Astrocyte (in vitro differentiated cells and primary cell): ENCODE data around the gene CEP20. TPM values are rescaled to one million over a fixed set of nuclear protein-coding genes. Genes with fewer than 3 reads are reported as not detected.

Source experiments
- DNase-seq: peaks from one replicate; pipeline ENCODE4 v3.0.0-alpha.2; 2010; ENCODE audit warnings: low read depth
- FAIRE-seq: peaks from 2 replicates; lab custom pipeline; 2011; peaks lifted over from hg19 to GRCh38; lab: Jason Lieb, UNC
- H2AFZ ChIP-seq: 2 replicates; pipeline ENCODE4 v1.6.0; 2012; ENCODE audit warnings: low read depth, low read length, inconsistent platforms
- H3K27ac ChIP-seq: 2 replicates; pipeline ENCODE4 v1.5.1; 2011; ENCODE audit warnings: low read depth, low read length, inconsistent platforms
- H3K27me3 ChIP-seq: 2 replicates; pipeline ENCODE4 v1.6.0; 2011; ENCODE audit warnings: low read length, inconsistent platforms; ENCODE audit not compliant: insufficient read depth
- H3K36me3 ChIP-seq: 2 replicates; pipeline ENCODE4 v1.5.1; 2011; ENCODE audit warnings: low read length, inconsistent platforms; ENCODE audit not compliant: insufficient read depth
- H3K4me1 ChIP-seq: 2 replicates; pipeline ENCODE4 v1.5.1; 2011; ENCODE audit warnings: low read length, inconsistent platforms; ENCODE audit not compliant: insufficient read depth
- H3K4me2 ChIP-seq: 2 replicates; pipeline ENCODE4 v1.6.0; 2012; ENCODE audit warnings: low read length, inconsistent platforms
- H3K4me3 ChIP-seq: 2 replicates; pipeline ENCODE4 v1.5.1; 2011; ENCODE audit warnings: low read depth, mild to moderate bottlenecking, low read length, inconsistent platforms; ENCODE audit not compliant: insufficient read depth
- H3K79me2 ChIP-seq: 2 replicates; pipeline ENCODE4 v1.6.0; 2012; ENCODE audit warnings: mild to moderate bottlenecking, low read length, inconsistent platforms; ENCODE audit not compliant: insufficient read depth
- H3K9ac ChIP-seq: 2 replicates; pipeline ENCODE4 v1.6.0; 2012; ENCODE audit warnings: mild to moderate bottlenecking, low read length, inconsistent platforms
- H3K9me3 ChIP-seq: 2 replicates; pipeline ENCODE4 v1.5.1; 2012; ENCODE audit warnings: low read depth, mild to moderate bottlenecking, low read length, inconsistent platforms; ENCODE audit not compliant: insufficient read depth
- H4K20me1 ChIP-seq: 2 replicates; pipeline ENCODE4 v1.6.0; 2012; ENCODE audit warnings: low read length, inconsistent platforms; ENCODE audit not compliant: insufficient read depth
- H3K27ac Mint-ChIP-seq: one replicate; pipeline ENCODE4 v1.8.0; 2021; ENCODE audit warnings: mild to moderate bottlenecking, mixed read lengths; ENCODE audit not compliant: unreplicated experiment
- H3K27me3 Mint-ChIP-seq: one replicate; pipeline ENCODE4 v1.8.0; 2021; ENCODE audit warnings: low read depth, mixed read lengths; ENCODE audit not compliant: unreplicated experiment
- H3K36me3 Mint-ChIP-seq: one replicate; pipeline ENCODE4 v1.8.0; 2021; ENCODE audit warnings: low read depth, mixed read lengths; ENCODE audit not compliant: unreplicated experiment
- H3K4me1 Mint-ChIP-seq: one replicate; pipeline ENCODE4 v1.8.0; 2021; ENCODE audit warnings: low read depth, mixed read lengths; ENCODE audit not compliant: unreplicated experiment
- H3K4me3 Mint-ChIP-seq: one replicate; pipeline ENCODE4 v1.8.0; 2021; ENCODE audit warnings: mild to moderate bottlenecking, moderate library complexity, mixed read lengths; ENCODE audit not compliant: unreplicated experiment
- H3K9me3 Mint-ChIP-seq: one replicate; pipeline ENCODE4 v1.8.0; 2021; ENCODE audit warnings: mild to moderate bottlenecking, mixed read lengths; ENCODE audit not compliant: unreplicated experiment
- CTCF ChIP-seq: IDR thresholded peaks from 2 replicates; pipeline ENCODE4 v1.5.1; 2011; ENCODE audit warnings: low read depth, mild to moderate bottlenecking, inconsistent platforms, low read length, moderate library complexity; ENCODE audit not compliant: insufficient read depth
- EZH2 ChIP-seq: IDR thresholded peaks from 2 replicates; pipeline ENCODE4 v1.6.1; 2012; ENCODE audit warnings: mild to moderate bottlenecking, low read length, inconsistent platforms; ENCODE audit not compliant: insufficient read depth
- total RNA-seq: library from RNA; stranded (reverse); gene quantifications from 2 replicates; pipeline ENCODE4 v1.2.1, GENCODE V29; 2021

CEP20 gene
- total RNA-seq, 1 donor from 2014 or later = 27.5 TPM

GRCh38 chr16:15816228-15816627, 72.2 kb downstream of the CEP20 start:
- Mint-ChIP-seq H3K27me3 (peaks cover 2% of the 10 kb centered on the region), H3K36me3 (no peaks in the 10 kb centered on the region), H3K4me3 (no peak overlapping the region), H3K27ac (no peak overlapping the region), H3K9me3 (peaks cover 16% of the 10 kb centered on the region), H3K4me1 (peaks cover 4% of the 10 kb centered on the region)
- Histone ChIP-seq H2AFZ (no peak overlapping the region), H4K20me1 (no peaks in the 10 kb centered on the region), H3K9me3 (peaks cover 5% of the 10 kb centered on the region), H3K36me3 (no peaks in the 10 kb centered on the region), H3K79me2 (no peaks in the 10 kb centered on the region), H3K4me2 (no peak overlapping the region), H3K4me1 (peaks cover 8% of the 10 kb centered on the region), H3K27ac (no peak overlapping the region), H3K27me3 (peaks cover 22% of the 10 kb centered on the region), H3K4me3 (no peak overlapping the region), H3K9ac (no peak overlapping the region)
- no peak for DNase-seq
- TF ChIP-seq CTCF (no peak), EZH2 (no peak)
- no peak for FAIRE-seq

Other genes starting within 250 kb of the CEP20 start
- 46.0 and 47.4 TPM in 2 replicates for gene MARF1, start 245.4 kb downstream of the CEP20 start, total RNA-seq
- 27.6 and 31.4 TPM in 2 replicates for gene NDE1, start 238.4 kb downstream of the CEP20 start, total RNA-seq
- 1.0 and 1.7 TPM in 2 replicates for gene MYH11, start 31.6 kb downstream of the CEP20 start, total RNA-seq
- gene ABCC1, start 61.0 kb upstream of the CEP20 start, total RNA-seq = 42.1 and 45.4 TPM in 2 replicates